ENCODE measurements around the gene NUCKS1.

- TF ChIP-seq CTCF (IDR thresholded peaks at IDR 0.05 in 2 of 3, conservative IDR thresholded peaks at IDR 0.05 in 1 of 3; ENCODE audit: borderline replicate concordance in 1 of 3, insufficient read depth in 1 of 3, low read depth in 2 of 3, low read length in 2 of 3) (no peak), SP1 (IDR thresholded peaks at IDR 0.05; ENCODE audit: low read depth) (no peak)
Observed at GRCh38 chr1:205792481-205792881, 42.5 kb upstream of the NUCKS1 start.
